GM08714 (cell line): ENCODE results near the gene HOXC10.

Source experiments
- H3K4me3 ChIP-seq: fragments of 200-500 bp; sonication (Bioruptor generic); 2 replicates; pipeline ENCODE4 v1.5.1; 2014; ENCODE audit warnings: mild to moderate bottlenecking, low read length, inconsistent platforms
- ZNF274 ChIP-seq: IDR thresholded peaks from 2 replicates; pipeline ENCODE4 v1.6.1; 2012; ENCODE audit warnings: mild to moderate bottlenecking, low read depth, low read length

Gene HOXC10

GRCh38 chr12:53955036-53955775 lies 29.7 kb upstream of the HOXC10 start:
- no peak for TF ChIP-seq ZNF274
- no peak overlapping the region for H3K4me3 ChIP-seq

GRCh38 chr12:53955776-53956250 lies 29.1 kb upstream of the HOXC10 start:
- no peak for TF ChIP-seq ZNF274

GRCh38 chr12:53956251-53956887 lies 28.6 kb upstream of the HOXC10 start:
- TF ChIP-seq ZNF274: no peak
- no peak overlapping the region for H3K4me3 ChIP-seq

More at GRCh38 chr12:53955776-53956250, 29.1 kb upstream of the HOXC10 start:
- H3K4me3 ChIP-seq: no peak overlapping the region

GRCh38 chr12:53956914-53957536 lies 27.9 kb upstream of the HOXC10 start:
- H3K4me3 ChIP-seq: no peak overlapping the region
- TF ChIP-seq ZNF274: no peak

DNA sequence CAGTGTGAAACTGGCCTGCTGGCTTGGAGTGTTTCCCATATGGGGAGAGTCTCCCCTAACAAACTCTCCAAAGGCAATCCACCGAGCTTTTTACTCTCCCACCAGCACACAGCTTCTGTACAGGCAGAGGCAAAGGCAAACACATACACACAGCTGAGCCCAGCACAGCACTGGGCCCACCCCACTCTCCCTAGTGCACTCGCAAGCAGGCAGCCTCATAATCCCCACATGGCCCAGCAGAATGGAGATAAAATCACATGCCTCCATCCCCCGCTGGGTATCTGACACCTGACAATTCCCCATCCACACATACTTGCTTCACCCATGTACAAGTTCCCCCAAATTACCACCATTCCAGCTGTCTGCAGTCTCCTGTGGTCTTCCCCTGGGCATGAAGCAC lies 26.8 kb upstream of the HOXC10 start:
- no peak for TF ChIP-seq ZNF274
- H3K4me3 ChIP-seq: no peak overlapping the region

- H3K4me3 ChIP-seq: no peak overlapping the region
- no peak for TF ChIP-seq ZNF274
Observed at GRCh38 chr12:53959314-53959713, 25.6 kb upstream of the HOXC10 start.

- no peak for TF ChIP-seq ZNF274
- H3K4me3 ChIP-seq: no peak overlapping the region
Observed at GRCh38 chr12:53960187-53961024, 24.5 kb upstream of the HOXC10 start.

DNA sequence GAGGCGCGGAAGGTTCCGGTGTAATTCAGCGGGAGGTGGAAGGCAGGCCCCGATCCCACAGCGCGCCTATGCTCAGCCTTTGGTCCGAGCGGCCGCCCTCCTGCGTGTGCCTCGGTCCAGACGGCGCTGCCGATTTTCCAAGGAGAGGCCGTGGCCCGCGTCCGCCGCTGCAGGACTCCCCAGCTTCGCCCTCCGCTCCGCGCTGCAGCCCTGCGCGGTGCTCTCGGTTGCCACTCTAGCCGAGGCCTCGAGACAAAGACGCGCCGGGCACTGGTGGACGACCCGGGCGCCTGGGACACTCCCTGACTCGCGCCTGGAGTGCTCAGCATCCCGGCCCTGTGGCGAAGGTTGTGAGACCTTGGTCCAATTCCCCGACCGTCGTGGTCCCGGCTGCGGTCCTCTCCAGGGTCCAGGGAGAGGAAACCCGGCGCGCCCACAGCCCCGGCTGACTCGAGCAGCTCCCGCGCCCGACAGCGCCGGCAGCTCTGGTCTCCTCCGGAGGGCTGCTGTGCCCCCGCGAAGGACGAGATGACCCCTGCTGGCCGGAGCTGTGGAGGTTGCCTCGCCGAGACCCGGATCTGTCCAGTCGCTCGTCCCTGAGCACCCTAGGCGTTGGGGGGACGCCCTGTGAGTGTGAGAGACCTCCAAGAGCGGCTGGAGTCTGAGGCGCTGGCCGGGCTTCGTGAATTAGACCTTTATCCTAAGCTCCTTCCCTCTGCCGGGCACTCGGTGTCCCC lies 23.8 kb upstream of the HOXC10 start:
- no peak overlapping the region for H3K4me3 ChIP-seq
- TF ChIP-seq ZNF274: no peak

DNA sequence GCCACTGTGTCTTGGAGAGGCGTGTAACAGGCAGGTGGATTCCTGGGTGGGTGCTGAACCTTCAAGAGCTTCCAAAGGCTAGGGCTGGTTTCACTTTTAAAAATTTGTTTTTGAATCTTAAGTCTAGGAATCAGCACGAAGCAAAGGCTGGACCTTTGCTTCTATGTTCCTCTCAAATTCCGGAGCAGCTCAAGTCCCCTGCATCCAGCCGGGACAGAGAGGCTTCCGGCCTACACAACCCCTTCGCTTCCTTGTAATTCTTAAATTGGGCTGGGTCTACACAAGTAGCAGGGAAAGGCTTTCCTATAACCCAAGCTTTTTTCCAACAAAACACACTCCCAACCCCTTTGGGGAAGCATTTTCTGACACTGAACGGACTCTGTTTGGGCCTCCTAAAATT lies 21.9 kb upstream of the HOXC10 start:
- no peak for TF ChIP-seq ZNF274
- no peak overlapping the region for H3K4me3 ChIP-seq

GRCh38 chr12:53963434-53964314 lies 21.3 kb upstream of the HOXC10 start:
- no peak overlapping the region for H3K4me3 ChIP-seq
- no peak for TF ChIP-seq ZNF274

DNA sequence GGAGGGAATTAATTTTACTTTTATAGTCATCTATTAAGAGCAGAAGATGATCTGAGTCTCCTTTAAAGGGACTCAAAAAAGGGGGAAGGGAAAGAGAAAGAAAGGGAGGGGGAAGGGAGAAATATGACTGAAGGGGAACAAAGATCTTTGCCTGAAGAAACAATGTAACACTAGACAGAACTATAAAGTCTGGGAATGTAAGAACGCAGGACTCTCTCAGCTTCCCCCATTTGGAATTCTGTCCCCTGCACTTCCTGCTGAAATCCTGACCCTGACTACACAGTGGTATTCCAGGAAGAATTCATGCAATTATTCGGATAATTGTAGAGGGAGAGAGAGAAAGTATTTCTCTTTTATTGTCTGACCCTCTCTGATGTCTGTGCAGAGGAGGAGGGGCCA lies 20.6 kb upstream of the HOXC10 start:
- no peak overlapping the region for H3K4me3 ChIP-seq
- TF ChIP-seq ZNF274: no peak

DNA sequence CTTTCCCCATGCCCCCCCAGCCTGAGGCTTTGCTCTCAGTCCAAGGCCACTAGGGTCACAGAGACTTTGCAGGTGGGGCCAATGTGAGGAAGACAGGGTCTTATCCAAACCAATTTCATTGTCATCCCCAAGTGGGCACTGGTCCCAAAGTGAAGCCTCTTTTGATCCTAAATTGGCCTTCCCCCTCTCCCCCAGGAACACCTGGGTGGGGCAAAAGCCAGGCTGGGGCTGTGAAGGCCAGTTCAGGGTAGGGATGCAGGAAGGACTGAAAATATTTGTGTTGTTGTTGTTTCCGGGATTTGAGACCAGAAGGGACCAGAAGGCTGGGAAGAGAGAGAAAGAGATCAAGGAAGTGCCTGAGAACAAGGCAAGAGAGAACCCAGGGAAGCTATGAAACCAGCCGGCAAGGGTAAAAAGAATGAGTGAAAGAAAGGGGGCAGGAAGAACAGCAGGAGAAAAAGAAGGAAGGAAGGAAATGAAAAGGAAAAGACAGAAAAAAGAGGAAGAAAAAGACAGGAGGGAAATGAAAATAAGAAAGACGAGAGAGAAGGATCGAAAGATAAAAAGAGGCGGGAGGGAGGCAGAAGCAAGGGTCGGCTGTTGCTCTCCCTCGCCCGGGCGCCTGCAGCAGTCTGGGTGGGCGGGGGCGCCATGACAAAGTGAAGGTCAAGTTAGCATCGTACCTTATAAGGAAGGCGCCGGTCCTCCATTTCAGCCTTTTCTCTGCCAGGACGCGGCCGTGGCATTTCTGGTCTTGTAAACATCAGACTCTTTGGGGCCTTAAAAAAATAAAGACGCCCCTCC lies 19.5 kb upstream of the HOXC10 start:
- no peak overlapping the region for H3K4me3 ChIP-seq
- TF ChIP-seq ZNF274: no peak

DNA sequence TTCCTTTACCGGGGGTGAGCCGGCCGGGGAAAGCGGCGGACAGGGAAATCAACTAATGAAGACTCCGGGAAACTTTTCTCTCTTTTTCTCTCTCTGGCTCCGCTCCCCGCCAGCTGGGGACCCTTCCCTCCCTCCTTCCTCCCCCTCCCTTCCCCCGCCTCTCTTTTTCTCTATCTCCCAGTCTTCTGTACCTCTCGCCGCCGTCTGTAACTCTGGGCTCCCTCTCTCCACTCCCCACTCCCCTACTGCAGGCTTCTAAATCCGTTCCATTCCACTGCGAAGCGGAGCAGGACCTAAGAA lies 18.9 kb upstream of the HOXC10 start:
- no peak overlapping the region for H3K4me3 ChIP-seq
- no peak for TF ChIP-seq ZNF274
